CD4-positive, alpha-beta T cell treated with Interleukin-15 for 4 hours (primary cell): ENCODE measurements around the gene PET117.
"Not testable (repeated sequence)": the region's sequence is repeated elsewhere in the genome, so short reads cannot be mapped to it uniquely, and the experiment has no call there.

Experiments
- DNase-seq: peaks from one replicate; pipeline ENCODE4 v3.0.0-alpha.2; 2020; ENCODE audit warnings: low spot score

PET117 gene

GRCh38 chr20:18164356-18164755 lies 26.7 kb downstream of the PET117 start:
- DNase-seq = no peak

GRCh38 chr20:18165553-18165952 lies 27.9 kb downstream of the PET117 start:
- DNase-seq = no peak

DNA sequence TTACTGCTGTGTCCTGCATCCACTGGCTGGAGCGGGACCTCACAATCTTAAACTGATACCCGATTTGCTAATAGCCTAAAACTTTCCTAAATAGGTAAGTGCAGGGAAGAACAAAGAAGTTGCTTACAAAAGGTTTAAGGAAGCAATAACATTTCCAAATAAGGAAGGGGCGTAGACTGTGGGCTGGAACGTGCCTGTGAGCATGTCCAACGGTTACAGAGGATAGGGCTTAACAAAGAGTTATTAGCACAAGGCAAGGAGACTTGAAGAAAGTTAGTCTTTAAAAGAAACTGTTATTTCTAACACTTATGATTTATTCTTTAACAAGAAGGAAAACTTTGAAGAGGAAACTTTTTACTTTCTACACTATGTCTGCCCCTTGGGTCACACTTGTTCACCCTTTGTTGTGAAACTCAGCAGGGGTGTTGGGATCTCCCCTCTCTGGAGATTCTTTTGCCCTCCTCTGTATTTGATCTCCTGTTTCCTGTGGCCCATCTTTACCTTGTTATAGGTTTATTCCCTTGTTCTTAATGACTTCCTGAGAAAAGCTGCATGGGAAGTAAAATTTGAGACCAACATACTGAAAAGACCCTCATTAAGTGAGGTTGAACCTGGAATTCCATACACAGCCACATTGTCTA lies 28.7 kb downstream of the PET117 start:
- DNase-seq = no peak

- no peak for DNase-seq
Observed at GRCh38 chr20:18166950-18167349, 29.3 kb downstream of the PET117 start.

GRCh38 chr20:18172379-18172778 lies 34.7 kb downstream of the PET117 start:
- DNase-seq = no peak

GRCh38 chr20:18174906-18175683 lies 37.4 kb downstream of the PET117 start:
- DNase-seq = no peak

- DNase-seq = no peak
Observed at GRCh38 chr20:18176318-18176785, 38.7 kb downstream of the PET117 start.

DNA sequence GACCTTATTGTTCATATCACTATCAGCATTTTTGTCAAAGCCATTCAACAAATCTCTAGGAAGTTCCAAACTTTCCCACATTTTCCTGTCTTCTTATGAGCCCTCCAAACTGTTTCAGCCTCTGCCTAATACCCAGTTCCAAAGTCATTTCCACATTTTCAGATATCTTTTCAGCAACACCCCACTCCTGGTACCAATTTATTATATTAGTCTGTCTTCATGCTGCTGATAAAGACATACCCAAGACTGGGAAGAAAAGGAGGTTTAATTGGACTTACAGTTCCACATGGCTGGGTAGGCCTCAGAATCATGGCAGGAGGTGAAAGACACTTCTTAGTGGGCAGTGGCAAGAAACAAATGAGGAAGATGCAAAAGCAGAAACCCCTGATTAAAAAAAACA lies 42.7 kb downstream of the PET117 start:
- not testable (repeated sequence) for DNase-seq

- DNase-seq = no peak
Observed at GRCh38 chr20:18180815-18181214, 43.2 kb downstream of the PET117 start.

DNA sequence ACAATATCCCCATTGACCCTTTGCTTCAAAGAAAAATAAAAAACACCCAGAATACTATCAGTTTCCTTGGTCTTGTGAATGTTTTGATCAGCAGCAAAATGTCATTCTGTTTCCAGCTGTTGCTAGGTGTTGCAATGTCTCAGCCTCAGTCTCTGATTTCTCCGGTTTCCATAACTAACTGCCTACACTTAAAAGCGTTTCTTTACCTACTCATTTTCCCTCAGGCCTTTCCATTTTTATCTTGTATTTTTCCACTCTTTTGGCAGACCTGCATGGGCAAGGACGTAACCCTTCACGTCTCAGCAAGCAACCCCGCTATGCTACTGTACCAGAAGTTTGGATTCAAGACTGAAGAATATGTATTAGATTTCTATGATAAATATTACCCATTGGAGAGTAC lies 49.4 kb downstream of the PET117 start:
- DNase-seq = no peak

GRCh38 chr20:18188434-18188833 lies 50.8 kb downstream of the PET117 start:
- no peak for DNase-seq

- no peak for DNase-seq
Observed at GRCh38 chr20:18190338-18191233, 52.9 kb downstream of the PET117 start.

DNA sequence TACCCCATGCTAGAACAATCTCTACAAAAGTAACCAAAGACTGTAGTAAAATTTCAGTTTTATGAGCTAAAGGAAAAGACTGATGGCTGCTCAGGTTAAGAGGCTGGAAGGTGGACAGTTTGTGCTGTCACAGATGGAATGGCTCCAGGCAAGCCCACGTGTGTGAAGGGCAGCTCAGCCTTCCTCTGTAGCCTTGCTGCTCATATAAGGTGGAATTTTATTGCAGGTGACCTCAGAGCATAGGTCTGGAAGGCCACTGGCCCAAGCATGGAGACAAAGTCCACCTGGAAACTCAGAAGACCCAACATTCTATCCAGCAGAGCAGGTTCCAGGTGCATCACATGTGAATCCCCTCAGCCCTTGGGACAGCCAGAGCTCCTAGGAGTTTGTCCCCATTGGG lies 53.6 kb downstream of the PET117 start:
- DNase-seq = no peak
